ENCODE data around the gene GFAP.

Gene GFAP

DNA sequence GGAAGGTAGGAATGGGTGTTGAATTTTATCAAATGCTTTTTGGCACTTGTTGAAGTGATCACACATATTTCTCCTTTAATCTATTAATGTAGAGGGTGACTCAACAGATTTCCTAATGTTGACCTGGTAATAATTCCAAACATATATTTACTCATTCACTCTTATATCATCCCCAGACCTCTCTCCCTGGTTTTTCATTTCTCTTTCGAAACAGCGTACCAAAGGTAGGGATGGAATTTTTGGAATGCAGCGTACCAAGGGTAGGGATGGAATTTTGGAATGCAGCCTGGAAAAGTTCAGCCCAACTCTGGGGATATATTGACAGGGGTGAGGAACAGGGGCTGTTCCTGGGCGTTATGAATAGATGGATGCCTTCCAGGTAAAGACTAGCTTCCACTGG lies 25.0 kb upstream of the GFAP start:
- TF ChIP-seq, protein P1, sequence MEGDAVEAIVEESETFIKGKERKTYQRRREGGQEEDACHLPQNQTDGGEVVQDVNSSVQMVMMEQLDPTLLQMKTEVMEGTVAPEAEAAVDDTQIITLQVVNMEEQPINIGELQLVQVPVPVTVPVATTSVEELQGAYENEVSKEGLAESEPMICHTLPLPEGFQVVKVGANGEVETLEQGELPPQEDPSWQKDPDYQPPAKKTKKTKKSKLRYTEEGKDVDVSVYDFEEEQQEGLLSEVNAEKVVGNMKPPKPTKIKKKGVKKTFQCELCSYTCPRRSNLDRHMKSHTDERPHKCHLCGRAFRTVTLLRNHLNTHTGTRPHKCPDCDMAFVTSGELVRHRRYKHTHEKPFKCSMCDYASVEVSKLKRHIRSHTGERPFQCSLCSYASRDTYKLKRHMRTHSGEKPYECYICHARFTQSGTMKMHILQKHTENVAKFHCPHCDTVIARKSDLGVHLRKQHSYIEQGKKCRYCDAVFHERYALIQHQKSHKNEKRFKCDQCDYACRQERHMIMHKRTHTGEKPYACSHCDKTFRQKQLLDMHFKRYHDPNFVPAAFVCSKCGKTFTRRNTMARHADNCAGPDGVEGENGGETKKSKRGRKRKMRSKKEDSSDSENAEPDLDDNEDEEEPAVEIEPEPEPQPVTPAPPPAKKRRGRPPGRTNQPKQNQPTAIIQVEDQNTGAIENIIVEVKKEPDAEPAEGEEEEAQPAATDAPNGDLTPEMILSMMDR (IDR thresholded peaks at IDR 0.05; ENCODE audit: insufficient read depth, low read depth, low read length, missing control alignments): no peak
- H3K4me3 ChIP-seq (ENCODE audit: low read length): no peak overlapping the region
- DNase-seq (ENCODE audit: low read depth): peak; percentile 81

DNA sequence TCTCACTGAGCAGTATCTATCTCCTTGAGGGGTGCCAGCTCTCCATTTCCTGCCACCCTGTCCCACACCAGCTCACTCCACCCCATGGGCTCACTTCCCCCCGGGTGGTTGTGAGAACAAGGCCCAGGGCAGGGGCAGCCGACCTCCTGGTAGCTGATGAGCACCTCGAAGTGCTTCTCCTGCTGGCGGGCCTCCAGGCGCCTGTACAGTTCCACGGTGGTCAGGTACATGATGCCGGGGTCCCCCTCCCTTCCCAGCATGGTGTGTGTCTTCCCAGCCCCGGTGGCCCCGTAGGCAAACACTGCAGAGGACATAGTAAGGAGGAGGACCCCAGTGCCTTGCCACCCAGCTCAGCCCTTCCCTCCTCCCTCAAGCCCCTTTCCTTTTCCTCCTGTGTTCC lies 19.8 kb upstream of the GFAP start:
- DNase-seq (ENCODE audit: low read depth): no peak
- H3K4me3 ChIP-seq (ENCODE audit: low read length): no peak overlapping the region
- TF ChIP-seq, protein P1 (IDR thresholded peaks at IDR 0.05; ENCODE audit: insufficient read depth, low read depth, low read length, missing control alignments): no peak

DNA sequence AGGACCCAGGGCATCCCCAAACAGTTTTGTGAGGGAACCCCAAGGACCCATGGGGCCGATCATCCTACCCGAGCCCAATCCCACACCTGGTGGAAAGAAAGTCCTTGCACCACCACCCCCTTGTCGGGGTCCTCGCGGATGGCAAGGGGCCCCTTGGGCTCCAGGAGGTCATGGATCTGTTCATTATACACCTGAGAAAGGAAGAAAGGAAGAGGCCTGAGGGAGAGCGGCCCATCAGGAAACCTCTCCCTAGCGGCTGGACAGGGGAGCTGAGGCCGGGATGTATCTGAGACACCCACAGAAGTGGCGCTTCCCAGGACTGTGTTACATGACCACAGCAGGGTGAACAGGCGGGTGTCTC lies 19.4 kb upstream of the GFAP start:
- no peak for DNase-seq (ENCODE audit: low read depth)

DNA sequence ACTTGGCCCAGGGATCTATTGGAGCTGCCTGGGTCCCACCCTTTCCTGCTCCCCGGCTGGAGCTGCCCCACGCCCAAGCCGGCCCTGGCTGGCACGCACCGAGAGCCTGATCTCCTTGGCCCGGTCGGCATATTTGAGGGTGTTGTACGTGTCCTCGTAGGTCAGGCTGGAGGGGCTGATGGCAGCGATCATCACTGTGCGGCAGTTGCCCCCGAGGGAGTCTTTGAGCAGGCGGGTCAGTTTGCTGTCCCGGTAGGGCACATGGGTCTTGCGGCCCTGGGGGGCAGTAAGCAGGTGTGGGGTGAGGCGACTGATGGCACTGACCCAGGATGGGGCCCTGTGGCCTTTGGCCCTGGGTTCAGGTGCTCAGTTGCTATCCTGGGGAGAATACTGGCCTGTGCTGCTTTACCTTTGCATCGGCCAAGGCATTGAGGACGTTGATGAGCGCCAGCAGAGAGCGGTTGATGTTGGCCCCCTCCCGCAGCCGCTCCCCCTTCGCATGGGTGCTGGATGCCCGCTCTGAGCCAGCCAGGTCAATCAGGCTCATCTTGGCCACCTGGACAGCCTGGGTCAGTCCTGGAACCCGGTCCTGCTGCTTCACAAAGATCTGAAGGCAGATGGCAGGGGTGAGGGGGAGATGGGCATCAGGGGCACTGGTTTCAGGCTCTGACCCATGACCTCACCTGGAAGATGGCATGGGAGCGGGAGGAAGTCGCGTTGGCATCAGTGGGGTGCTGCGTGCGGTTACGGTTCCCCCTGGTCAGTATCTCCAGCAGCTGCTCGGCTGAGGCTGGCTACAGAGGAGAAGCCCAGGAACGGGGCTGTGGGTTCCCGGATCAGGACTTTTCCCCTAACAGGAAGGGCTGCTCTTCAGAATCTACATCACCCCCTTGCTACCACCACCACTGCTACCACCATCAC lies 18.8 kb upstream of the GFAP start:
- TF ChIP-seq, protein P1 (IDR thresholded peaks at IDR 0.05; ENCODE audit: insufficient read depth, low read depth, low read length, missing control alignments): no peak
- no peak overlapping the region for H3K4me3 ChIP-seq (ENCODE audit: low read length)
- no peak for DNase-seq (ENCODE audit: low read depth)

More for the DNA sequence above, 19.4 kb upstream of the GFAP start:
- TF ChIP-seq, protein P1 (IDR thresholded peaks at IDR 0.05; ENCODE audit: insufficient read depth, low read depth, low read length, missing control alignments): no peak
- no peak overlapping the region for H3K4me3 ChIP-seq (ENCODE audit: low read length)

DNA sequence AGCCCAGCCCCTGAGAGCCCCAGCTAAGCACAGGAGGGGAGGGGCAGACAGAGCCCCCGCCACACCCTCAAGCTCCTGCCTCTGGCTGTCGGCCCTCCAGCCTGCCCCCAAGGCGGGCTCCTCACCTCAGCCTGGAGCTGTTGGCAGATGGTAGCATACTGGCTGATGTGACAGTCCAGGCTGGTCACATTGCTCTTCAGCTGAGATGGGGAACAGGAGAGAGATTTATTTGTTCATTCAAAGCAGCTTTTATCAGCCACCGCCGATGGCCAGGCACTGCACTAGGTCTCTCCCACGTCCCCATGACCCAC lies 17.4 kb upstream of the GFAP start:
- no peak for DNase-seq (ENCODE audit: low read depth)
- TF ChIP-seq, protein P1 (IDR thresholded peaks at IDR 0.05; ENCODE audit: insufficient read depth, low read depth, low read length, missing control alignments): no peak
- no peak overlapping the region for H3K4me3 ChIP-seq (ENCODE audit: low read length)

DNA sequence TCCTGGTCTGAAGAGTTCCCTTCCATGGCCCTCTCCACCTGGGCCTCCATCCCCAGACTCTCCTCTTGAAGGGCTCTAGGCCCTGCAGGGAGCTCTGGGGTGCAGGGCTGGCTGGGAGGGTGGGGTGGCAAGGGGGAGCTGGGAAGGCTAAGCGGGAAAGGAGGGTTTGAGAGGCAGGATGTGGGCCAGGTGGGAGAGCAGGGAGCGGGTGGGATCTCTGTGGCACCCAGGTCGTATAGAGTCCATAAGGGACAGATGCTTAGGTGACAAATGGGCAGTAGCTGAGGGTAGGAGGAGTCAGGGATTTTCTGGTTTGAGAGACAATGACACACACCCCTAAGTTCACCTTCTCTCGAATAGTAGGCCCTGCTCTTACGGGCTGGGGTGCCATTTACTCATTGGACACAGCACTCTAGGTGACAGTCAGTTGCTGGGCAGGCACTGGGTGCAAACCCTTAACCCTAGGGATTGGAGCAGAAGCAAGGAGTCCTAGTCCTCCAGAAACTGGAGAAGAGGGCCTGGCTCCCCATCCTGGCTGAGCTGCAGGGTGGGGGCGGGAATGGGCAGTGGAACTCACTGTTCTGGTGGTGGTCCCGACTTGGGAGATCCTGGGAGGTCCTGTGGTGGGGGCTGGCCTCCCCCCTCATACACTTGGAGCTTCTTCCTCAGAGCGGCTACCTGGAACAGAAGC lies 16.9 kb upstream of the GFAP start:
- no peak for DNase-seq (ENCODE audit: low read depth)
- H3K4me3 ChIP-seq (ENCODE audit: low read length): no peak overlapping the region
- TF ChIP-seq, protein P1 (IDR thresholded peaks at IDR 0.05; ENCODE audit: insufficient read depth, low read depth, low read length, missing control alignments): no peak

All from epithelial cell of esophagus (primary cell).